ENCODE measurements around the gene PLA2G4C. TPM values are rescaled to one million over a fixed set of nuclear protein-coding genes. Genes with fewer than 3 reads are reported as not detected.

PLA2G4C gene
- total and polyA plus RNA-seq, 4 donors, result 1.1 to 5.9 (median 3.1) TPM

DNA sequence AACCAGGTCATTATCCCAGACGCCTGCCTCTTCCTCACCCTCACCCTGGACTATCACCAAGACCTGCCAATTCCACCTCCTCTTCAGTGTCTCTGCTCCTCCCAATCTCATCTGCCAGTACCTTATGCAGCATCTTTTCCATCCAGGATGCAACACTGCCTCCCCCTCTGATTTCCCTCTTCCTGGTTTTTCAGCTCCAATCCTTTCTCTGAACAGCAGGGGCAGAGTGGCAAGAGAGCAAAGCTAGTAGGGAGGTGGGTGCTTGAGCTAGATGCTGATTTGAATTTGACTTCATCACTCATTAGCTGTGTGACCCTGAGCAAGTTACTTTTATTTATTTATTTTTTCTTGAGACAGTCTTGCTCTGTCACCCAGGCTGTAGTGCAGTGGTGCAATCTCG lies 41.2 kb downstream of the PLA2G4C start:
- 87% methylated on average over 2 of the region's 2 CpGs for WGBS
- H3K4me3 ChIP-seq (ENCODE audit: low read depth in 1 of 3, low read length in 3 of 3), result no peak overlapping the region
- no peak for TF ChIP-seq SP1 (IDR thresholded peaks at IDR 0.05)
- TF ChIP-seq NR2F2 (IDR thresholded peaks at IDR 0.05), result no peak
- no peak for TF ChIP-seq HNF4A (conservative IDR thresholded peaks at IDR 0.05)
- no peak for TF ChIP-seq JUND (IDR thresholded peaks at IDR 0.05)
- TF ChIP-seq FOXA2 (IDR thresholded peaks at IDR 0.05), result no peak
- TF ChIP-seq, protein P1, sequence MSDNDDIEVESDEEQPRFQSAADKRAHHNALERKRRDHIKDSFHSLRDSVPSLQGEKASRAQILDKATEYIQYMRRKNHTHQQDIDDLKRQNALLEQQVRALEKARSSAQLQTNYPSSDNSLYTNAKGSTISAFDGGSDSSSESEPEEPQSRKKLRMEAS (IDR thresholded peaks at IDR 0.05), result no peak
- TF ChIP-seq YY1 (IDR thresholded peaks at IDR 0.05), result no peak
- TF ChIP-seq FOXA1 (IDR thresholded peaks at IDR 0.05), result no peak
- no peak for TF ChIP-seq RXRA (IDR thresholded peaks at IDR 0.05)
- TF ChIP-seq RAD21 (IDR thresholded peaks at IDR 0.05), result no peak
- TF ChIP-seq TAF1 (conservative IDR thresholded peaks at IDR 0.05), result no peak
- TF ChIP-seq, protein P2, sequence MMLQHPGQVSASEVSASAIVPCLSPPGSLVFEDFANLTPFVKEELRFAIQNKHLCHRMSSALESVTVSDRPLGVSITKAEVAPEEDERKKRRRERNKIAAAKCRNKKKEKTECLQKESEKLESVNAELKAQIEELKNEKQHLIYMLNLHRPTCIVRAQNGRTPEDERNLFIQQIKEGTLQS (IDR thresholded peaks at IDR 0.05), result no peak
- TF ChIP-seq, protein P3, sequence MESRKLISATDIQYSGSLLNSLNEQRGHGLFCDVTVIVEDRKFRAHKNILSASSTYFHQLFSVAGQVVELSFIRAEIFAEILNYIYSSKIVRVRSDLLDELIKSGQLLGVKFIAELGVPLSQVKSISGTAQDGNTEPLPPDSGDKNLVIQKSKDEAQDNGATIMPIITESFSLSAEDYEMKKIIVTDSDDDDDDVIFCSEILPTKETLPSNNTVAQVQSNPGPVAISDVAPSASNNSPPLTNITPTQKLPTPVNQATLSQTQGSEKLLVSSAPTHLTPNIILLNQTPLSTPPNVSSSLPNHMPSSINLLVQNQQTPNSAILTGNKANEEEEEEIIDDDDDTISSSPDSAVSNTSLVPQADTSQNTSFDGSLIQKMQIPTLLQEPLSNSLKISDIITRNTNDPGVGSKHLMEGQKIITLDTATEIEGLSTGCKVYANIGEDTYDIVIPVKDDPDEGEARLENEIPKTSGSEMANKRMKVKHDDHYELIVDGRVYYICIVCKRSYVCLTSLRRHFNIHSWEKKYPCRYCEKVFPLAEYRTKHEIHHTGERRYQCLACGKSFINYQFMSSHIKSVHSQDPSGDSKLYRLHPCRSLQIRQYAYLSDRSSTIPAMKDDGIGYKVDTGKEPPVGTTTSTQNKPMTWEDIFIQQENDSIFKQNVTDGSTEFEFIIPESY (IDR thresholded peaks at IDR 0.05), result no peak
- TF ChIP-seq EGR1 (IDR thresholded peaks at IDR 0.05; ENCODE audit: low read depth in 2 of 2), result no peak
- TF ChIP-seq, protein P4, sequence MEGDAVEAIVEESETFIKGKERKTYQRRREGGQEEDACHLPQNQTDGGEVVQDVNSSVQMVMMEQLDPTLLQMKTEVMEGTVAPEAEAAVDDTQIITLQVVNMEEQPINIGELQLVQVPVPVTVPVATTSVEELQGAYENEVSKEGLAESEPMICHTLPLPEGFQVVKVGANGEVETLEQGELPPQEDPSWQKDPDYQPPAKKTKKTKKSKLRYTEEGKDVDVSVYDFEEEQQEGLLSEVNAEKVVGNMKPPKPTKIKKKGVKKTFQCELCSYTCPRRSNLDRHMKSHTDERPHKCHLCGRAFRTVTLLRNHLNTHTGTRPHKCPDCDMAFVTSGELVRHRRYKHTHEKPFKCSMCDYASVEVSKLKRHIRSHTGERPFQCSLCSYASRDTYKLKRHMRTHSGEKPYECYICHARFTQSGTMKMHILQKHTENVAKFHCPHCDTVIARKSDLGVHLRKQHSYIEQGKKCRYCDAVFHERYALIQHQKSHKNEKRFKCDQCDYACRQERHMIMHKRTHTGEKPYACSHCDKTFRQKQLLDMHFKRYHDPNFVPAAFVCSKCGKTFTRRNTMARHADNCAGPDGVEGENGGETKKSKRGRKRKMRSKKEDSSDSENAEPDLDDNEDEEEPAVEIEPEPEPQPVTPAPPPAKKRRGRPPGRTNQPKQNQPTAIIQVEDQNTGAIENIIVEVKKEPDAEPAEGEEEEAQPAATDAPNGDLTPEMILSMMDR (IDR thresholded peaks at IDR 0.05; ENCODE audit: low read depth, low read length, missing input control), result no peak
- TF ChIP-seq HNF4G (IDR thresholded peaks at IDR 0.05), result no peak
- TF ChIP-seq GABPA (IDR thresholded peaks at IDR 0.05 in 1 of 2, conservative IDR thresholded peaks at IDR 0.05 in 1 of 2), result no peak

DNA sequence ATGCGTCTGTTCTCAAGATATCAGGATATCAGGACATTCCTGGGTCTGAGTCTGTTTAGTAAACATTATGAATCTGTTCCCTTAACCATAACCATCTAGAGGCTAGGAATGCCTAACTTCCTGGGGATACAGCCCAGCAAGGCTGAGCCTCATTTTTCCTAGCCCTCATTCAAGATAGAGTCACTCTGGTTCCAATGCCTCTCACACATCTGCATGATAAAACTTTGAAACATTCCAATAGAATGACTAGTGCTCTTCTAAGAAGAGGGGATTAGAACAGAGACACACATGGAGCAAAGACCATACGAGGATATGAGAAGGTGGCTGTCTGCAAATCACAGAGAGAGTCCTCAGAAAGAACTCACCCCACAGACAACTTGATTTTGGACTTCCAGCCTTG lies 46.1 kb downstream of the PLA2G4C start:
- Histone ChIP-seq H3K4me1 (ENCODE audit: control insufficient read depth in 4 of 4, insufficient read depth in 4 of 4, low read length in 3 of 4) (no peaks in the 10 kb centered on the region), H3K9me3 (ENCODE audit: control insufficient read depth in 4 of 4, low read length in 3 of 4) (no peaks in the 10 kb centered on the region), H3K9ac (ENCODE audit: low read depth in 1 of 2, low read length in 2 of 2) (no peak overlapping the region), H3K27me3 (ENCODE audit: control insufficient read depth in 4 of 4, insufficient read depth in 4 of 4, low read length in 3 of 4) (no peaks in the 10 kb centered on the region), H3K27ac (ENCODE audit: low read depth in 1 of 2, low read length in 2 of 2) (no peak overlapping the region), H3K4me3 (ENCODE audit: low read depth in 1 of 3, low read length in 3 of 3) (no peak overlapping the region), H3K36me3 (ENCODE audit: control insufficient read depth in 4 of 4, insufficient read depth in 3 of 4, low read depth in 1 of 4, low read length in 3 of 4) (peaks cover 0 to 6% (median under 1%) of the 10 kb centered on the region in 4 donors)
- 90% methylated on average over 2 of the region's 2 CpGs for WGBS
- no peak for DNase-seq (ENCODE audit: low spot score)
- no peak for TF ChIP-seq TAF1 (conservative IDR thresholded peaks at IDR 0.05)
- TF ChIP-seq, protein P5, sequence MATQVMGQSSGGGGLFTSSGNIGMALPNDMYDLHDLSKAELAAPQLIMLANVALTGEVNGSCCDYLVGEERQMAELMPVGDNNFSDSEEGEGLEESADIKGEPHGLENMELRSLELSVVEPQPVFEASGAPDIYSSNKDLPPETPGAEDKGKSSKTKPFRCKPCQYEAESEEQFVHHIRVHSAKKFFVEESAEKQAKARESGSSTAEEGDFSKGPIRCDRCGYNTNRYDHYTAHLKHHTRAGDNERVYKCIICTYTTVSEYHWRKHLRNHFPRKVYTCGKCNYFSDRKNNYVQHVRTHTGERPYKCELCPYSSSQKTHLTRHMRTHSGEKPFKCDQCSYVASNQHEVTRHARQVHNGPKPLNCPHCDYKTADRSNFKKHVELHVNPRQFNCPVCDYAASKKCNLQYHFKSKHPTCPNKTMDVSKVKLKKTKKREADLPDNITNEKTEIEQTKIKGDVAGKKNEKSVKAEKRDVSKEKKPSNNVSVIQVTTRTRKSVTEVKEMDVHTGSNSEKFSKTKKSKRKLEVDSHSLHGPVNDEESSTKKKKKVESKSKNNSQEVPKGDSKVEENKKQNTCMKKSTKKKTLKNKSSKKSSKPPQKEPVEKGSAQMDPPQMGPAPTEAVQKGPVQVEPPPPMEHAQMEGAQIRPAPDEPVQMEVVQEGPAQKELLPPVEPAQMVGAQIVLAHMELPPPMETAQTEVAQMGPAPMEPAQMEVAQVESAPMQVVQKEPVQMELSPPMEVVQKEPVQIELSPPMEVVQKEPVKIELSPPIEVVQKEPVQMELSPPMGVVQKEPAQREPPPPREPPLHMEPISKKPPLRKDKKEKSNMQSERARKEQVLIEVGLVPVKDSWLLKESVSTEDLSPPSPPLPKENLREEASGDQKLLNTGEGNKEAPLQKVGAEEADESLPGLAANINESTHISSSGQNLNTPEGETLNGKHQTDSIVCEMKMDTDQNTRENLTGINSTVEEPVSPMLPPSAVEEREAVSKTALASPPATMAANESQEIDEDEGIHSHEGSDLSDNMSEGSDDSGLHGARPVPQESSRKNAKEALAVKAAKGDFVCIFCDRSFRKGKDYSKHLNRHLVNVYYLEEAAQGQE (IDR thresholded peaks at IDR 0.05), result no peak
- no peak for TF ChIP-seq GABPA (IDR thresholded peaks at IDR 0.05 in 1 of 2, conservative IDR thresholded peaks at IDR 0.05 in 1 of 2)
- no peak for TF ChIP-seq FOXA2 (IDR thresholded peaks at IDR 0.05)
- TF ChIP-seq, protein P2 (IDR thresholded peaks at IDR 0.05), result no peak
- TF ChIP-seq, protein P3 (IDR thresholded peaks at IDR 0.05), result no peak
- TF ChIP-seq HNF4A (conservative IDR thresholded peaks at IDR 0.05), result no peak
- no peak for TF ChIP-seq NR2F2 (IDR thresholded peaks at IDR 0.05)
- TF ChIP-seq HNF4G (IDR thresholded peaks at IDR 0.05), result no peak
- no peak for TF ChIP-seq EGR1 (IDR thresholded peaks at IDR 0.05; ENCODE audit: low read depth in 2 of 2)
- no peak for TF ChIP-seq RXRA (IDR thresholded peaks at IDR 0.05)
- no peak for TF ChIP-seq YY1 (IDR thresholded peaks at IDR 0.05)
- TF ChIP-seq, protein P4 (IDR thresholded peaks at IDR 0.05; ENCODE audit: low read depth, low read length, missing input control), result no peak
- TF ChIP-seq RAD21 (IDR thresholded peaks at IDR 0.05), result no peak
- TF ChIP-seq JUND (IDR thresholded peaks at IDR 0.05), result no peak
- no peak for TF ChIP-seq SP1 (IDR thresholded peaks at IDR 0.05)
- no peak for TF ChIP-seq FOXA1 (IDR thresholded peaks at IDR 0.05)

More for the DNA sequence above, 41.2 kb downstream of the PLA2G4C start:
- Histone ChIP-seq H3K36me3 (ENCODE audit: control insufficient read depth in 4 of 4, insufficient read depth in 3 of 4, low read depth in 1 of 4, low read length in 3 of 4) (peaks cover 0 to 7% (median under 1%) of the 10 kb centered on the region in 4 donors), H3K9me3 (ENCODE audit: control insufficient read depth in 4 of 4, low read length in 3 of 4) (no peaks in the 10 kb centered on the region), H3K9ac (ENCODE audit: low read depth in 1 of 2, low read length in 2 of 2) (no peak overlapping the region), H3K27me3 (ENCODE audit: control insufficient read depth in 4 of 4, insufficient read depth in 4 of 4, low read length in 3 of 4) (no peaks in the 10 kb centered on the region), H3K27ac (ENCODE audit: low read depth in 1 of 2, low read length in 2 of 2) (no peak overlapping the region), H3K4me1 (ENCODE audit: control insufficient read depth in 4 of 4, insufficient read depth in 4 of 4, low read length in 3 of 4) (no peaks in the 10 kb centered on the region)
- DNase-seq (ENCODE audit: low spot score), result no peak

Measured in liver (tissue), 9 donors.